NCI-H2196 (cell line): ENCODE results near the gene MPRIP.
"Not testable (repeated sequence)": the region's sequence is repeated elsewhere in the genome, so short reads cannot be mapped to it uniquely, and the experiment has no call there.

Experiments used
- DNase-seq: peaks from one replicate; lab custom pipeline; 2025; ENCODE audit not compliant: unreplicated experiment; lab: John Stamatoyannopoulos, UW

MPRIP gene

DNA sequence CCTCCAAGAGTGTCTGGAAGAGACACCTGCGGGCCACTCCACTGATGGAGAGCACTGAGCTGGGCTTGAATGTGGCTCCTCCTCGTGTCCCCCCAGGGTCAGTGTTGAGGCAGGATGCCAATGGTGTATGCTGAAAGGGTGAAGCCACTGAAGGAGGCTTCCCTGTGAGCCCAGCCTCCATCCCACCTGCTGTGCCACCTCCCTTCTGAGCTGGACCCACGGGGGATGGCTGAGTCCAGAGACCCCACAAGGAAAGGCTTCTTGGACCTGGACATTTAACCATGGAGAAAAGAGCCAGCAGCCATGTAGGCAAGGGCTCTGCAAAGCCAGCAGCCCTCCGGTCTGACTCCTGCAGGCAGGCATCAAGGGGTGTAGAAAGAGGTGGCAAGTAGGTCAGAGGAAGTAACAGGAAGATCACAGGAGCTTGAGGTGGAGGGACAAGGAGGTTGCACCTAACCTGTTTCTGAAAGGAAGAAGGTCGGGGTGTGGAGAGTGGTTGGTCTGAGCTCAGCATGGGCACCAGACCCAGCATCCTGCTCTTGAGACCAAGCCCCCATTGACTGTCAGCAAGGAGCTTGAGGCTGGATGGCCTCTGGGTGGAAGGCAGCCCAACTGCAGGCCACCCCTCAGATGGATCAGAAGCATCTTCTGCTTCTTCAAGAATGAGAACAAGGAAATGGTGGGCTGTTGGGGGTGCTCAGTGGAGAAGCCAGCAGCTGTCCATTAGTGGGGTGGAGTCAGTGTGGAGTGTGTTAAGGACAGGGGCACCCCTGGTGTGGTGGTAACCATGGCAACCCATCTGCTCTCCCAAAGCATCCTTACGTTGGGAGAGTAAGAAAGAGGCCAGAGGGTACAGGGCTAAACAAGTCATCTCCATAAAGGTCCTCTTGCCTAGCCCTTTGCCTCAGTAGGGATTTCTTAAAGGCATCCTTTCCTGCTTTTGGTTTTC is 83.2 kb downstream of the MPRIP start:
- DNase-seq, result no peak

DNA sequence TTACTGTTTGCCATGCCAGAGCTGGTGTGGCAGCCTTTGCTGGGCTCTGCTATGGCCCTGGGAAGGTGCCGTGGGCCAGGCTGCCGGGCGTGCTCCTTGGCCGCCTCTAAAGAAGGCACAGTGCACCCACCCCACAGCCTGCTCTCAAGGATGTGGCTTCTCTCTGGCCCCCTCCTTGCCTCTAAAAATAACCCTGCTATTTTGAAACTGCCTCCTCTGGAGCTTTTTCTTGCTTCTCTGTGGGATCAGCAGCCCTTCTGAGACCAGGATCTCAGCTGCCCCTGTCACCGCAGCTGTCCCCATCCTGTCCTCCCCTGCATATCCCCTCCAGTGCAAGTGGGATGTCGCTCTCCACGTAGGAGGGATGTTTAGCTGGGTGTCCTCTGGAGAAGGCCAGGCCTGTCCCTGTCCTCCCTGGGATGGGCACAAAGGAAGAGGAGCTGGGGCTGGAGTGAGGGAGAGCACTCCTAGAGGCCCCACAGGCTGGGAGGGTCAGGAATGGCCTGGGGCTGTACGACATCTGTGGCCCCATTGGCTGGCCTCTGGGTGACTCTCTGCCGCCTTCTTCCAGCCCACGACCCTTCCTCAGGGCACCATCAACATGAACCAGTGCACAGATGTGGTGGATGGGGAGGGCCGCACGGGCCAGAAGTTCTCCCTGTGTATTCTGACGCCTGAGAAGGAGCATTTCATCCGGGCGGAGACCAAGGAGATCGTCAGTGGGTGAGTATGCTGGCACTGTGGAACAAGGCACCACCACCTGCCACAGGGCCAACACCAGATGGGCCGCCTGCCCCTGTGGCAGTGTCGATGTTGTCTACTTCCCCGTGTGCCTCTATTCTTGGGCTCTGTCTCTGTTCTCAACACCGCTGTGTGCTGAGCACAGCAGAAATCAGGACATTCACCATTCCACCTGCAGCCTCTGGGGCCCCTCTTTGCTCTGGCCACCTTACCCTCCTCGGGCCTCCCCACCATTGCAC is 84.2 kb downstream of the MPRIP start:
- no peak for DNase-seq

- DNase-seq, result no peak
Observed at GRCh38 chr17:17127156-17127555, 84.9 kb downstream of the MPRIP start.

GRCh38 chr17:17127730-17128291 is 85.6 kb downstream of the MPRIP start:
- no peak for DNase-seq

DNA sequence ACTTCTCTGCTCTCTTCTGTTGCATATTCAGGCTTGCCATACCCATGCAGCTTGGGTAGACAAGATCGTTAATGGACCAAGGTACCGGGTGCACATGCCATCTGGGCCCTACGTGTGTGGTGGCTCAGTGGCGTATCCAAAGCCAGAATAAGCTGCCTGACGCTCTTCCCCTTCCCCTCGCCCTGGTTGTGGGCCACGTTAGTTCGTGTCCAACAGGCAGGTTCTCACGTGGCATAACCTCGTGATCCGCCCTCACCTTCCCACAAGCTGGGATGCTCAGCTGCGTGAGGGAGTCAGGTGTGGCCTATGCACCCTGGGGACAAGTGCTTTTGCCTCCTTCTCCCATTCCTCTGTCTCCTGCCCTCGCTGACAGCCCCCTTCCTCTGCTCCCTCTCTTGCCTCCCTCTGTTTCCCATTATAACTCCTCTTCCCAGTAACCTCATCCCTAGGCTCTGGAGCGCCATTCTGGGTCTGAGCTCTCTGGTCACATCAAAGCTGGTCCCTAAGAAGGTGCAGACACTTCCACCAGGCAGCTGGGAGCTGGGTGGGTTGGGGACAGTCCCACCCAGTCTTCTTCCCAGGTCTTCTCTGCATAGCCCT is 86.3 kb downstream of the MPRIP start:
- DNase-seq, result no peak

DNA sequence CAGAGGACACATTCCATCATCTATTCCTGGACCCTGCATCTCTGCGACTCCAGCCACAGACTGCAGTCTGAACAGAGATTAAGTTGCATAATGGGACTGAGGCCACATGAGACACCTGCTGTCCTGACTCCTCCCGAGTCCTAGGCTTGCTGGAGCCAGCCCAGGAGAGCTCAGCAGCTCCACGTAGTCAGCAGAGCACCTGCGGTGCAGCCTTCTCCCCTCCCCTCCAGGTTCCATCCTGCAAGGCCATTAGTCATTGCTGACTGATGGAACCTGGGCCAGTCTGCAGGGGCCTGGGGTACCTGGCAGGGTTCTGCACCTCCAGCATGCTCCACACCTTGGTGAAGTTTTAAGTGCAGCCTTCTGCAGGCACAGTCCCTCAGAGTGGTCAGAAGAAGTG is 87.2 kb downstream of the MPRIP start:
- DNase-seq, result peak; percentile 56

DNA sequence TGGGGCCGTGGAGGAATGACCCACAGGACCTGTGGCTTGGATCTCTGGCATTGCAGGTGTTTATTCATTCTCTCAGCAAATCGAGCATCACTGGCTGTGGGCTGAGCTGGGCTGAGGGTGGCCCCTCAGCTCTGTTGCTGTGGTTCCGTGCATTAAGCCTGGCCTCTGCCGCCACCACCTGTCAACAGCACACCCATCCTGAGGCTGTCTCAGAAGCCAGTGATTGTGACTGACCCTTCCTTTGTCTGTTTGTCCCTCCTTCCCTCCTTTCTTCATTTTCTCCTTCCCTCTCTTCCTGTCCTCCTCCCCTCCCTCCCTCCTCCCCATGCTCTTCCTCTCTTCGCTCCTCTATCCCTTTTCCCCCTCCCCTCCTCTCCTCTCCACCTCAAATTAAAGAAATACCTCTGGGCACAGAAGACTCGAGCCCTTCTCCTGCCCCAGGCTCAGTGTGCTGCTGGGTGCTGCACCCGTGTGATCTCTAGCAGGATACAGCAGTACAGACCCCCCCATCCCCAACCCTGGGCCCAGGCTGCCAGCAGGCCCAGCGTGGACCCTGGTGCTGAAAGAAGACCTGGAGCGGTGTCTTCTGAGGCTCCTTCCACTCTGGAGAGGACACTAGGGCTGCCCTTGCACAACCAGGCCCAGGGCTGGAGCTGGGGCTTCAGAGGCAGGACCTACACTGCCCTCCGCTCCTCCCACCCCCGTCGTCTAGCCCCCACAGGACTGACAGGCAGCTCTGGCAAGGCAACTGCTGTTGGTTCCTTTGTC is 88.0 kb downstream of the MPRIP start:
- DNase-seq, result no peak

DNA sequence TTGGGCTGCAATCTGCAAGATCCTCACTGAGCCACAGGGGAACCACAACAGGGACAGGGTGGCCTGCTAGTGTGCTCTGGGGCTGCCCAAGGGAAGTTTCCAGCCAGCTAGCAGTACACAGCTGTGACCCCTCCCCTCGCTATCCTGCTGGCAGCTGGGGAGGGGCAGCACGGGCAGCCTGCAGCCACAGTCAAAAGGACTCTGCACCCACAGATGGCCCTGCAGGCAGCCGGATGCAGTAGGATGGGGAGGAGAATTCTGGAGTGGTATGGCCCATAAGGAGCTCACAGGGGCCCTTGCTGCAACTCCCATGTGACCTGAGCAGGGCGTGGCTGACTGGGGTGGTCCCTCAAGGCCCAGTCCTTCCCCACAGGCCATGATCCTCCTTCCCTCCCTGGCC is 89.6 kb downstream of the MPRIP start:
- no peak for DNase-seq

DNA sequence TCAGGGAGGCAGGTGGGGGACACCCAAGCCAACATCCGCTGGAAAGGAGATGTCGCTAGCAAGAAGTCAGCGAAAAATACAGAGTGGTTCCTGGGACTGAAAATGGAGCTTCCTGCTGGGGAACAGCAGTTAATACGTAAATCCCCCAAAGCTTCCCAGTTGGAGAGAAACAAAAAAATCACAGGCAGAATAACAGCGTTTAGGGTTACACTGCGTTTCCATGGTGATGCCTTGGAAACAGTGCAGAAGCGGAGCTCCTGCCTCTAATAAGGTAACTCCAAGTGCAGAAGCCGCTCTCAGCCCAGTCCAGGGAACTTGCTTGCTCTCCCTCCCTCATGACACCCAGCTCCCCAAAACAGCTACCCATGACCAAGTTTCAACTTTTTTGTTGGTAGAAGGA is 90.5 kb downstream of the MPRIP start:
- no peak for DNase-seq

DNA sequence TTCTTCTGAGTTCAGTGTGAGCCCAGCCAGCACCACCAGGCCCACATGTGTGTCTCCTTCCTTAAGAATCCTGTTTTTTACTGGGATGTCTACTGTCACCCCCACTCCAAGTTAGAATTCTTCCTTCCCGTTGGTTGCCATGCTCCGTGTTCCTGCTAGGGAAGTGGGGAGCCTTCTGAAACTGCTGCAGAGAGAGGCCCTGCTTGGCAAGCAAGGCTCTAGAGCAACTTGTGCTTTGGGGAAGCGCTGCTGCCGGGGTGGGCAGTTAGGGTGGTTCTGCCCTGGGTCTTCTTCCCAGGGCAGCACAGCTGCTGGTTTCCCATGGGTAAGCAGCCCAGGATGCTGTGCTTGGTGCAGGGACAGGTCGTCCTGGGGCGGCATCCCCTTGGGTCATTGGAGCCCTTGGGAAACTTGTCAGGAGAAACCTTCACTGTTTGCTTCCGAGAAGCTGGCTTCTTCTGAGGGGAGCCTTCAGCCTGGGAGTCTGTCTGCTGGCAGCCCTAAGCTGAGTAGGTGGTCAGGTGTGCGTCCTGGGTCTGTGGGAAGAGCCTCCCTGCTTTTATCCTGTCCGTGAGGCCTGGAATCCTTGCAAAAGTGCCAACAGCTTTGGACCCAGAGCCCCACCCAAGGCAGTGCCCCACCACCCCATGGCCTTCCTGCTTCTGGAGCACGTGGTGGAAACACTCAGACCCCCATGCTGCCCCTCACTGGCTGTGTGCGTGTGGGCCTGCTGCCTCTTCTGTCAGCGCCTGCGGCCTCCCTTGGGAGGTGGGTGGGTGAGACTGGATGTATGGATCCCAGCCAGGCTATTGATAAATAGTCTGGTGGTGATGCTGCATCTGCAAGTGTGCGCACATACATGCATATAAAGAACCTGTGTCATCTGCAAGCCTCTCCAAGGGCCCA is 92.0 kb downstream of the MPRIP start:
- no peak for DNase-seq

DNA sequence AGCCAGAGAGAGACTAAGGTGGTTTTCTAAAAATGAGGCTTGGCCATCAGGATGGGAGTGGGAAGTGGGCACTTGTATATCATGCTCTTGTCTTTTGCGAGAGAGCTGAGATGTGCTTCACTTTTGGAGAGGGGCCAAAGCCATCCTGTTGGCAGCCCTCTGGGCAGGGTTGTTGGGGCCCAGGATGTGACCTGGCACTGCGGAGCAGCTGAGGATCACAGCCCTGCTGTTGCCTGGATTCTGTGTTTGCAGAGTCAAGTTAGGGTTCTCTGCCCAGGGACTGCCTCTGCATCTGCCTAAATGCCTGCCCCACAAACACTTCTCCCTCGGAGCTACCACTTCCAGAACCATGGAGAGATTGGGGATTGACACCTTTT is 92.7 kb downstream of the MPRIP start:
- DNase-seq, result peak; percentile 19

GRCh38 chr17:17136221-17136620 is 94.0 kb downstream of the MPRIP start:
- not testable (repeated sequence) for DNase-seq

- no peak for DNase-seq
Observed at GRCh38 chr17:17137731-17138585, 95.7 kb downstream of the MPRIP start.

- peak; percentile 79 for DNase-seq
Observed at GRCh38 chr17:17139972-17140589, 97.8 kb downstream of the MPRIP start.

- no peak for DNase-seq
Observed at GRCh38 chr17:17140590-17140980, 98.3 kb downstream of the MPRIP start.

GRCh38 chr17:17141279-17141678 is 99.0 kb downstream of the MPRIP start:
- DNase-seq, result no peak

GRCh38 chr17:17141860-17142552 is 99.7 kb downstream of the MPRIP start:
- DNase-seq, result peak; percentile 31
